22Rv1 (cell line): ENCODE measurements around the gene ANXA5.

Source experiments
- H3K27ac ChIP-seq: fragments of 450-650 bp; 2 replicates; pipeline ENCODE4 v1.5.1; 2017
- CTCF ChIP-seq: fragments of 450-650 bp; IDR thresholded peaks from 2 replicates; pipeline ENCODE4 v1.5.1; 2017; ENCODE audit warnings: mild to moderate bottlenecking
- ZFX ChIP-seq: fragments of 450-650 bp; IDR thresholded peaks from 2 replicates; pipeline ENCODE4 v1.6.1; 2017; ENCODE audit warnings: antibody characterized with exemption, borderline replicate concordance

The ANXA5 gene

DNA sequence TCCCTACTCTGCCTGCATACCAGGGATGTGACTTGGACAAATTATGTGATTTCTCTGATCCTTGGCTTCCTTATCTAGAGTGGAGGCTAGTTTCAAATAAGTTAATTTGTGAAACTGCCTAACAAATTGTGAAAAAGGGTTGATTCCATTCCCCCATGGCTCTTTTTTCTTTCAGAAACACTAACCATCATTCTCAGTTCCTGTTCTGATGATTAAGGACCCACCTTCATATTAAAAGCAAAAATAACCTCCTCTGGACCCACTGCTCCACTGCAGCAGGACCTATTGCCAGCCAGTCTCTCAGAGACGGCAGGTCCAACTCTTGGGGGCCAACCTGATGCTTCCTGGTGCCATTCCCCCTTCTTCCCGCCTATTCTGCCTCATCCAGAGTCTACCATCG is 4.5 kb upstream of the ANXA5 start:
- H3K27ac ChIP-seq = no peak overlapping the region
- TF ChIP-seq CTCF = no peak
- TF ChIP-seq ZFX = no peak

DNA sequence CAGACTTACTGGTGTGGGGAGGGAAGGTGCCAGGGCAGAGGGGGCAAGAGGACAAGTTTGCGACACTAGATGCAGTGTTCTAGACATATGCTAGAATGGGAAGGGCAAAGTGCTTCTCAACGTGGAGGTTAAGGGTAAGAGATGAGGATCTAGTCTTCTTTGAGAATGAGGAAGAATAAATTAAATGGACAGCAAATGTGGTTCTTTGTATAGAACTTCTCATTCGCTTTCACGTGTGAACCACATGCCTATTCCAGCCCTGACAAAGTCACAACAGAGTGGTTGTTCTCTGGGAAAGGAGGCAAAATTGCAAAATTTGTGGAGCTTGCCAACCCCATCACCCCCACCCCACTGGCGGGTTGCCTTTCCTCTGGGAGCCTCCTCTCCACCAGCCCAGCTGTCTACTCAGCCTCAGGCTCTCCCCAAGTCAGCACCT is 1.5 kb upstream of the ANXA5 start:
- TF ChIP-seq CTCF = no peak
- TF ChIP-seq ZFX = no peak
- H3K27ac ChIP-seq = no peak overlapping the region

DNA sequence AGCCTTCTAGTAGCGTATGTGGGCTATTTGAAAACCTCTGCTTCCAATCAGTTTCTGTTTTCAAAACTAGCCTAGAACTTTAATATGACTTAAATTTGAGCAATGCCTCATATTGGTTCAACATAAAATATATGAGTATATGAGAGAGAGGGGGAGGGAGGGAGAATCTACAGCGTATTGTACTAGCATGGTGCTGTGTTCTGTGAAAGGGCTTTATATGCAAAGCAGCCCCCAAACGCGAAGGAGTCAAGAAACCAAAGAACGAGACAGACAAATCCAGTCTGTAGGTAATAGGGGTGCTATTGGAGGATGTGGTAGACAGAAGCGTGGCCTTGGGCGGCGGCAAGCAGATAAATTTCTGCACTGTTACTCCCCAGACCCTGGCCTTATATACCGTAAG is 784 bp upstream of the ANXA5 start:
- no peak for TF ChIP-seq CTCF
- no peak for TF ChIP-seq ZFX
- peak overlapping the region; percentile 67 for H3K27ac ChIP-seq

DNA sequence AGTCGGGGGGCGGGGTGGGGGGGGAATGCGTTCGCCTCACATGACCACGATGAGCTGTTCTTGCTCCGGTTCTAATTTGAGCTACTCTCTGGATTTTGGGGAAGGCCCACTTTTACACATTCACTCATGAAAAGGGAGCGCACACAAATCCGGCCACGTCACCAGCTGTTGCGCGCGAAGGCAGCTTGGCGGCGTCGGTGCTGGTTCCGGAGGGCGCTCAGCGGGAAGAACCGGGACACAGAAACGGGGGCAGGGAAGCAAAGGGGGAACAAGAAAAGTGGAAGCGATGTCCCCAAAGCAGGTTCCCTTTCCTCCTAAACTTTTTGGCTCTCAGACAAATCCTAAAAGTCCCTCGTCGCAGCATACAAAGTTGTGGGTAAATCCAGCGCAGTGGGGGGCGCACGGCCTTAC is 605 bp downstream of the ANXA5 start:
- TF ChIP-seq ZFX (no peak), CTCF (no peak)
- peak overlapping the region; percentile 67 for H3K27ac ChIP-seq

GRCh38 chr4:121693886-121694285 is 2.9 kb downstream of the ANXA5 start:
- TF ChIP-seq ZFX = no peak
- TF ChIP-seq CTCF = no peak
- H3K27ac ChIP-seq = no peak overlapping the region

- TF ChIP-seq CTCF = no peak
- no peak for TF ChIP-seq ZFX
- H3K27ac ChIP-seq = no peak overlapping the region
Measured at GRCh38 chr4:121693450-121693849, 3.3 kb downstream of the ANXA5 start.

GRCh38 chr4:121692261-121692660 is 4.5 kb downstream of the ANXA5 start:
- 0 out of 2 replicates have a peak overlapping the region, but pooled peaks have one; percentile 2 for H3K27ac ChIP-seq
- TF ChIP-seq ZFX (no peak), CTCF (no peak)
